Embryonic facial prominence (tissue), 1 donor: ENCODE results near the gene UTP20.
"Not testable (repeated sequence)": the region's sequence is repeated elsewhere in the genome, so short reads cannot be mapped to it uniquely, and the experiment has no call there.

Experiments used
- DNase-seq: peaks from one replicate; pipeline ENCODE4 v3.0.0-alpha.2; 2016; ENCODE audit errors: extremely low spot score

Gene UTP20

GRCh38 chr12:101327051-101327450 is 47.1 kb downstream of the UTP20 start:
- DNase-seq: no peak

DNA sequence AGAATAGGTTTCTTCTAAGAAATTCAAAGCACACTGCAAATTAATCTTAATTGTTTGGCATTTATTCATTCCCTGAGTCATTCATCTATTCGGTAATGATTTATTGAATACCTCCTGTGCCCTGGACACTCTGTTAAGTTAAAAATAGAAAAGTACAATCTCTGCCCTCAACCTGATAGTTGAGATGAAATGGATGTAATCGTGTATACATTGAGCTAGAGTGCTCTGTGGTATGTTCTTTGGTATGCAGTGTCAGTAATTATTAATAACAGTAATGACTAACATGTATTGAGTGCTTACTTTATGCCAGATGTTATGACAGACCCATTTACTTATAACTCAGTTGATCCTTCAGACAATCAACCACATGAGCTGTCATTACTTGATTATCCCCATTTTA is 47.6 kb downstream of the UTP20 start:
- DNase-seq: no peak

GRCh38 chr12:101328917-101329316 is 49.0 kb downstream of the UTP20 start:
- no peak for DNase-seq

DNA sequence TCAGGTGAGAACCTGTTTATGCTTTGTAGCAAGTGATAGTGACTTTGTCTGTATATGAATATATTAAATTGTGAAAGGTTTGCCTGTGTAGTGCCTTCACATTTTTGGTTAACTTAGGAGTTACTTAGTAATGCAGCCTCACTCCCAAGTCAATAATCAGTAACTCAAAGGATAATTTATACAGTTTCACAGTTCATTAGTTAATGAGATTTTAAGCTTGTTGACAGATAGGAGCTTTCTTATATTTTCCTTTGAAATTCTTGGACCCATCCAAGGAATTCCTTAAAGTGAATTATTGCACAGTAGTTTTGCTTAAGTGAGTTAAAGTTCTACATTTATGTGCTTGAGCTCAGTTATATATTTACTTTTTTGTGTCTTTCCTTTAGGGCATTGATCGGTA is 50.7 kb downstream of the UTP20 start:
- DNase-seq: no peak

DNA sequence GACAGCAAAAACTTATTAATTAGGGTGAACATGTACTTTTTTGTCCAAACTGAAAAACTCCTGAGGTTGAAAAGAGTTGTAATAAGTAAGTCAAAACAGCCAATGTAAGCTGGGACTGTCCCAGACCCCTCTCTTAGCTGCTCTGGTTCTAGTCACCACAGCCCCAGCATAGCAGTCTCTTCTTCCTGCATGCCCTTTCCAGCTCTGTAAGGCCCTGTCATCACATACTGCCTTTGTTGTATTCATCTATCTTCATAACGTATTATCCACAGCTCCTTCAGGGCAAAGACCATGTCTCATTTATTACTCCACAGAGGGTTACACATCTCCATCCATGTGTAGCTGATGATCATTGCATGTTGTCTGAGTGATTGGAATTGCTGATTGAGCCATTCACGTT is 56.5 kb downstream of the UTP20 start:
- DNase-seq: no peak

- no peak for DNase-seq
These were observed 58.2 kb downstream of the UTP20 start for GRCh38 chr12:101338087-101338486.

GRCh38 chr12:101343893-101344292 is 64.0 kb downstream of the UTP20 start:
- no peak for DNase-seq

GRCh38 chr12:101351682-101352081 is 71.8 kb downstream of the UTP20 start:
- no peak for DNase-seq

- DNase-seq: no peak
These were observed 76.9 kb downstream of the UTP20 start for GRCh38 chr12:101356794-101357193.

DNA sequence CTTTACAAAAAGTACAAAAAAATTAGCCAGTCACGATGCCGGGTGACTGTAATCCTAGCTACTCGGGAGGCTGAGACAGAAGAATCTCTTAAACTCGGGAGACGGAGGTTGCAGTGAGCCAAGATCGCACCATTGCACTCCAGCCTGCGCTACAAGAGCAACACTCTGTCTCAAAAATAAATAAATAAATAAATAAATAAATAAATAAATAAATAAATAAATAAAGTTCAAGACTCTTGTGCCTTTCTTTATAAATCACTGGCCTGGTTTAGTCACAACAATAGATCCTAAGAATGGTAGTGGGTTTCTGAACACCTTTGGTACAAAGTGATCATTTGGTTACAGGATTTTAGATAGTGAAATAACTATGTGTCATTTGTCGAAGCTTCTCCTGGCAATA is 81.5 kb downstream of the UTP20 start:
- no peak for DNase-seq

DNA sequence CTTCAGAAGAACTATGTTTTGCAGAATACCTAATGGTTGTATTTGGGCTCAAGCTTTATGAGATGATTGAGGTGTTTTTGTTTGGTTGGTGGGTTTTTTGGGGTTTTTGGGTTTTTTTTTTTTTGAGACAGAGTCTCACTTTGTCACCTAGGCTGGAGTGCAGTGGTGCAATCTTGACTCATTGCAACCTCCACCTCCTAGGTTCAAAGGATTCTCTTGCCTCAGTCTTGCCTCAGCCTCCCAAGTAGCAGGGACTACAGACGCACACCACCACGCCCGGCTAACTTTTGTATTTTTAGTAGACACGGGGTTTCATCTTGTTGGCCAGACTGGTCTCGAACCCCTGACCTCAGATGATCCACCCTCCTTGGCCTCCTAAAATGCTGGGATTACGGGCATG is 88.1 kb downstream of the UTP20 start:
- DNase-seq: no peak

- no peak for DNase-seq
These were observed 92.5 kb downstream of the UTP20 start for GRCh38 chr12:101372431-101372830.

- no peak for DNase-seq
These were observed 95.7 kb downstream of the UTP20 start for GRCh38 chr12:101375573-101375972.

GRCh38 chr12:101379149-101379548 is 99.2 kb downstream of the UTP20 start:
- DNase-seq: no peak

GRCh38 chr12:101391181-101391580 is 111.3 kb downstream of the UTP20 start:
- DNase-seq: not testable (repeated sequence)

GRCh38 chr12:101407049-101407435 is 127.1 kb downstream of the UTP20 start:
- DNase-seq: no peak

- DNase-seq: peak; percentile 89
These were observed 127.8 kb downstream of the UTP20 start, which contains the start of gene ARL1 for GRCh38 chr12:101407436-101408345. Gene ARL1 (minus strand): TSS chr12:101407772. CDS start chr12:101407645, 127 bp downstream.

- DNase-seq: not testable (repeated sequence)
These were observed 130.3 kb downstream of the UTP20 start for GRCh38 chr12:101410169-101410568.

GRCh38 chr12:101414533-101415119 is 134.7 kb downstream of the UTP20 start:
- DNase-seq: no peak

DNA sequence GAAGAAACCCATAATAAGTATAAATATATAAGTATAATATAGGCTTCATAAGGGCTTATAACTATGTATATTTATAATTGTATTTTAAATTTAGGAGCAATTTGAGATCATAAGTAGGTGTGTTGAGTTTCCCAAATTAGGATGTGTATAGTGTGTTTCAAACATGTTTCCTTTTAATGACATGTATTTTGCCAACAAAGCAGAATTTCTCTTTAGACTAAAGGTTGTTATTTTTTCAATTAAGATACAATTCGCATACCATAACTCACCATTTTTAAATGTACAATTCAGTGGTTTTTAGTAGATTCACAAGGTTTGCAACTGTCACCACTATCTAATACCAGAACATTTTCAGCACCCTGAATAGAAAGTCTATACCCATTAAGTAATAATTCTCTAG is 135.3 kb downstream of the UTP20 start:
- no peak for DNase-seq

GRCh38 chr12:101422066-101422465 is 142.2 kb downstream of the UTP20 start:
- DNase-seq: not testable (repeated sequence)

GRCh38 chr12:101424620-101425019 is 144.7 kb downstream of the UTP20 start:
- DNase-seq: no peak

DNA sequence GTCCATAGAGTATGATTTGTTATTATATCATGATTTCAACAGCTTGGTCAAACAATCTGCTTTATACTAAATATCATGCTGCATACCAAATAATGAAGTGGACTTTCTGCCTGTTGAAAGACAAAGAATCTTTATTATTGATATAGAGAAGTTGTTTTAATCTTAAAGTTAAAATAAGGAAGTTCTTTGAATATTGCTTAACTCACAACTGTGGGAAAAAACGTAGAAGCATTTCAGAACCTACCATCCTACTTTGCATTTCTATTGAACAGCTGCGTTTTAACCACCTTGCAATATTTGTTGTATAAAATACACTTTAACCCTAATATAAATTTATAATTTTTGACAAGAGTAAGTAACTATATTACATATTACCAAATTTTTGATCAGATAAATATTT is 150.6 kb downstream of the UTP20 start:
- no peak for DNase-seq
